Tongue (tissue), 2 donors: ENCODE results near the gene VILL. TPM values are rescaled to one million over a fixed set of nuclear protein-coding genes. Genes with fewer than 3 reads are reported as not detected.
"Not testable (repeated sequence)": the region's sequence is repeated elsewhere in the genome, so short reads cannot be mapped to it uniquely, and the experiment has no call there.

Source experiments
- DNase-seq: peaks from one replicate; pipeline ENCODE4 v3.0.0-alpha.2; 2015
- total RNA-seq: library from RNA; depleted of rRNA; stranded (reverse); fragments of >200 nt; gene quantifications from one replicate; pipeline ENCODE4 v1.2.3, GENCODE V29; 2014

VILL gene
- total RNA-seq, 1 donor from 2014 or later: 7.0 TPM

- DNase-seq: no peak
These were observed 27.1 kb downstream of the VILL start for GRCh38 chr3:38017445-38018295.

GRCh38 chr3:38018296-38019266 lies 28.0 kb downstream of the VILL start:
- DNase-seq: no peak

GRCh38 chr3:38019658-38020341 lies 29.2 kb downstream of the VILL start:
- DNase-seq: no peak

GRCh38 chr3:38020342-38020726 lies 29.7 kb downstream of the VILL start:
- DNase-seq: no peak

- no peak for DNase-seq
These were observed 30.6 kb downstream of the VILL start for GRCh38 chr3:38021196-38021595.

- no peak for DNase-seq
These were observed 31.7 kb downstream of the VILL start for GRCh38 chr3:38022301-38022700.

- DNase-seq: no peak
These were observed 32.5 kb downstream of the VILL start for GRCh38 chr3:38022896-38023709.

GRCh38 chr3:38026856-38027255 lies 36.3 kb downstream of the VILL start:
- DNase-seq: no peak

- DNase-seq: no peak
These were observed 37.2 kb downstream of the VILL start for GRCh38 chr3:38027466-38028465.

- DNase-seq: peak; percentile 30
These were observed 38.2 kb downstream of the VILL start for GRCh38 chr3:38028621-38029361.

GRCh38 chr3:38029400-38030125 lies 39.0 kb downstream of the VILL start, which contains the start of gene PLCD1:
TSS of gene PLCD1 (minus strand) at chr3:38029642. CDS start at chr3:38029539, 103 bp downstream.
- DNase-seq: peak; percentile 88

GRCh38 chr3:38030126-38031021 lies 39.8 kb downstream of the VILL start:
- no peak for DNase-seq

- peak; percentile 51 for DNase-seq
These were observed 40.7 kb downstream of the VILL start for GRCh38 chr3:38031022-38031994.

- no peak for DNase-seq
These were observed 41.8 kb downstream of the VILL start for GRCh38 chr3:38032328-38032865.

GRCh38 chr3:38033586-38033985 lies 43.0 kb downstream of the VILL start:
- DNase-seq: not testable (repeated sequence)

- not testable (repeated sequence) for DNase-seq
These were observed 43.7 kb downstream of the VILL start for GRCh38 chr3:38034335-38034734.
